Measurements from ENCODE around the gene CBLC. TPM values are rescaled to one million over a fixed set of nuclear protein-coding genes. Genes with fewer than 3 reads are reported as not detected.

CBLC gene
- total and polyA plus RNA-seq, 10 of the 15 experiments (the other 5 are each of a cell fraction or from before 2014, with no cell fraction given) = not detected

- CTCF ChIA-PET = interaction anchor here (0.8 to 3.7 kb wide), 10 partner anchors 8 to 150 kb away, joined by 3 to 16 read pairs (median 4); no protein-coding TSS in a partner anchor
- no peaks in the 10 kb centered on the region for H3K9me3 ChIP-seq (replicated peaks; ENCODE audit: control insufficient read depth, insufficient read depth, low read length)
- SMC1A ChIA-PET (ENCODE audit: uncharacterized antibody, unreplicated experiment) = interaction anchor here (0.9 to 1.3 kb wide), 5 partner anchors 34 to 153 kb away, joined by 3 to 4 read pairs (median 3); no protein-coding TSS in a partner anchor
- peak; percentile 37; the same call in 1 of the 3 replicates for ATAC-seq
- intact Hi-C loops (cut with micrococcal nuclease; ENCODE audit: unreplicated experiment) = no loop called here
- RAD21 ChIA-PET (ENCODE audit: unreplicated experiment) = interaction anchor here (1.0 to 1.6 kb wide), 3 partner anchors 23 to 118 kb away, joined by 3 to 6 read pairs (median 5); no protein-coding TSS in a partner anchor
- no peak for FAIRE-seq
- H3K27me3 ChIP-seq (replicated peaks in 1 of 2; ENCODE audit: control insufficient read depth in 2 of 2, insufficient read depth in 2 of 2, low read length in 1 of 2) = no peaks in the 10 kb centered on the region; a peak in 2 of 4 replicates
- H3K36me3 ChIP-seq (ENCODE audit: control insufficient read depth in 2 of 2, insufficient read depth in 2 of 2, low read length in 1 of 2) = no peaks in the 10 kb centered on the region
- no peaks in the 10 kb centered on the region for H3K4me1 ChIP-seq (ENCODE audit: control insufficient read depth, insufficient read depth, low read length)
- BruUV-seq (replicated peaks) = no TSS peak
- H3K9ac ChIP-seq (ENCODE audit: control insufficient read depth, insufficient read depth, low read length) = no peak overlapping the region
- no peaks in the 10 kb centered on the region for H4K20me1 ChIP-seq (ENCODE audit: control insufficient read depth, insufficient read depth)
- 66% methylated on average over 5 of the region's 5 CpGs for WGBS (ENCODE audit: insufficient coverage, insufficient replicate concordance, low lambda C conversion rate, missing lambda C conversion rate)
- no peak overlapping the region for H3K4me2 ChIP-seq (ENCODE audit: control insufficient read depth, insufficient read depth)
- no peak overlapping the region for H3K4me3 ChIP-seq
- POLR2A ChIA-PET = interaction anchor here (0.6 kb wide), 1 partner anchor 23 kb away, joined by 3 read pairs; no protein-coding TSS in a partner anchor
- H2AFZ ChIP-seq (ENCODE audit: control insufficient read depth, low read depth, low read length) = no peak overlapping the region
- no peak overlapping the region for H3K27ac ChIP-seq (ENCODE audit: control insufficient read depth, insufficient read depth)
- no peak for DNase-seq (ENCODE audit: low read depth, low spot score)
- H3K79me2 ChIP-seq (ENCODE audit: control insufficient read depth, insufficient read depth, low read length) = no peaks in the 10 kb centered on the region
- TF ChIP-seq ZNF24 (IDR thresholded peaks at IDR 0.05) (no peak), RUNX3 (IDR thresholded peaks at IDR 0.05; ENCODE audit: low read length) (no peak), WRNIP1 (IDR thresholded peaks at IDR 0.05; ENCODE audit: borderline replicate concordance, low read depth, low read length) (no peak)
- in situ Hi-C loops (cut with MboI) = no loop called here
These were observed 29.5 kb downstream of the CBLC start for GRCh38 chr19:44807162-44807561.

- SMC1A ChIA-PET (ENCODE audit: uncharacterized antibody, unreplicated experiment) = interaction anchor here (0.9 to 1.3 kb wide), 5 partner anchors 34 to 153 kb away, joined by 3 to 4 read pairs (median 3); no protein-coding TSS in a partner anchor
- CTCF ChIA-PET = interaction anchor here (0.8 to 3.7 kb wide), 9 partner anchors 9 to 151 kb away, joined by 3 to 16 read pairs (median 5); no protein-coding TSS in a partner anchor
- POLR2A ChIA-PET = no interaction called here
- in situ Hi-C loops (cut with MboI) = no loop called here
- 8% methylated on average over 12 of the region's 14 CpGs for WGBS (ENCODE audit: insufficient coverage, insufficient replicate concordance, low lambda C conversion rate, missing lambda C conversion rate)
- Histone ChIP-seq H3K27me3 (replicated peaks in 1 of 2; ENCODE audit: control insufficient read depth in 2 of 2, insufficient read depth in 2 of 2, low read length in 1 of 2) (no peaks in the 10 kb centered on the region; a peak in 2 of 4 replicates), H3K4me3 (no peak overlapping the region), H3K36me3 (ENCODE audit: control insufficient read depth in 2 of 2, insufficient read depth in 2 of 2, low read length in 1 of 2) (no peaks in the 10 kb centered on the region), H3K79me2 (ENCODE audit: control insufficient read depth, insufficient read depth, low read length) (no peaks in the 10 kb centered on the region), H3K4me2 (ENCODE audit: control insufficient read depth, insufficient read depth) (no peak overlapping the region), H3K27ac (ENCODE audit: control insufficient read depth, insufficient read depth) (no peak overlapping the region), H3K9ac (ENCODE audit: control insufficient read depth, insufficient read depth, low read length) (no peak overlapping the region), H3K9me3 (replicated peaks; ENCODE audit: control insufficient read depth, insufficient read depth, low read length) (no peaks in the 10 kb centered on the region), H2AFZ (ENCODE audit: control insufficient read depth, low read depth, low read length) (no peak overlapping the region), H3K4me1 (ENCODE audit: control insufficient read depth, insufficient read depth, low read length) (no peaks in the 10 kb centered on the region), H4K20me1 (ENCODE audit: control insufficient read depth, insufficient read depth) (no peaks in the 10 kb centered on the region)
- RAD21 ChIA-PET (ENCODE audit: unreplicated experiment) = interaction anchor here (1.0 to 1.6 kb wide), 3 partner anchors 23 to 118 kb away, joined by 3 to 6 read pairs (median 5); no protein-coding TSS in a partner anchor
- BruUV-seq (replicated peaks) = no TSS peak
- DNase-seq (ENCODE audit: low read depth, low spot score) = no peak
- FAIRE-seq = no peak
- intact Hi-C loops (cut with micrococcal nuclease; ENCODE audit: unreplicated experiment) = no loop called here
- ATAC-seq = peak; percentile 76
- no peak for TF ChIP-seq CEBPB (IDR thresholded peaks at IDR 0.05; ENCODE audit: borderline replicate concordance in 1 of 2, low read depth in 2 of 2, low read length in 2 of 2)
- TF ChIP-seq ZBTB40 (IDR thresholded peaks at IDR 0.05; ENCODE audit: borderline replicate concordance) = no peak
- TF ChIP-seq SMARCA5 (IDR thresholded peaks at IDR 0.05) = no peak
- no peak for TF ChIP-seq STAT3 (IDR thresholded peaks at IDR 0.05; ENCODE audit: low read depth, low read length)
- TF ChIP-seq RAD21 (IDR thresholded peaks at IDR 0.05; ENCODE audit: insufficient read depth, low read depth, low read length) = peak; percentile 52
- no peak for TF ChIP-seq JUNB (IDR thresholded peaks at IDR 0.05)
These were observed 30.2 kb downstream of the CBLC start for GRCh38 chr19:44807652-44808462.

All from GM12878 (cell line).